ENCODE data around the gene CCDC149. TPM values are rescaled to one million over a fixed set of nuclear protein-coding genes. Genes with fewer than 3 reads are reported as not detected.

The CCDC149 gene
- total and polyA plus RNA-seq, 9 of the 15 experiments (the other 6 are each of a cell fraction or from before 2014, with no cell fraction given), result 0.04 to 0.18 TPM; not detected in 7

DNA sequence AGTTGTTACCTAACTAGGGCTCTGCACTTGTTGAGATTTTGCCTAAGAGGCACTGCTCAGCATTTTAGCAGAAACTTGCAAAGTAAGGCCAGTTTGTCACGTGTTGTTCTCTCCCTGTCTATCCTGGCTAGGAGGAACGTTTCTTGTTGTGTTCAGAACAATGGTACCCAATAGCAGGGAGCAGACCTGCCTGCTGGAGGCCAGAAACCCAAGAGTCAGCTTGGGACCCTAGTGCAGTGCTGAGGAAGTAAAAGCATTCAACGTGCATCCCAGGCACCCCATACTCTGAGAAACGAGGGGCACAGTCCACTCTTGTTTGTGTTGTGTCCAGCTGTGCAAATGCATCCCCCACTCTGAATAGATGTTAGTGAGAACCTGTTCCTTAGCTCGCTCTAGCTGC is 75.1 kb downstream of the CCDC149 start (continued):
- TF ChIP-seq, protein P1, sequence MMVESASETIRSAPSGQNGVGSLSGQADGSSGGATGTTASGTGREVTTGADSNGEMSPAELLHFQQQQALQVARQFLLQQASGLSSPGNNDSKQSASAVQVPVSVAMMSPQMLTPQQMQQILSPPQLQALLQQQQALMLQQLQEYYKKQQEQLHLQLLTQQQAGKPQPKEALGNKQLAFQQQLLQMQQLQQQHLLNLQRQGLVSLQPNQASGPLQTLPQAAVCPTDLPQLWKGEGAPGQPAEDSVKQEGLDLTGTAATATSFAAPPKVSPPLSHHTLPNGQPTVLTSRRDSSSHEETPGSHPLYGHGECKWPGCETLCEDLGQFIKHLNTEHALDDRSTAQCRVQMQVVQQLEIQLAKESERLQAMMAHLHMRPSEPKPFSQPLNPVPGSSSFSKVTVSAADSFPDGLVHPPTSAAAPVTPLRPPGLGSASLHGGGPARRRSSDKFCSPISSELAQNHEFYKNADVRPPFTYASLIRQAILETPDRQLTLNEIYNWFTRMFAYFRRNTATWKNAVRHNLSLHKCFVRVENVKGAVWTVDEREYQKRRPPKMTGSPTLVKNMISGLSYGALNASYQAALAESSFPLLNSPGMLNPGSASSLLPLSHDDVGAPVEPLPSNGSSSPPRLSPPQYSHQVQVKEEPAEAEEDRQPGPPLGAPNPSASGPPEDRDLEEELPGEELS (CRISPR knock-in tag; IDR thresholded peaks at IDR 0.05; ENCODE audit: borderline replicate concordance), result no peak
- TF ChIP-seq TAF15 (IDR thresholded peaks at IDR 0.05; ENCODE audit: low read depth, low read length), result no peak

DNA sequence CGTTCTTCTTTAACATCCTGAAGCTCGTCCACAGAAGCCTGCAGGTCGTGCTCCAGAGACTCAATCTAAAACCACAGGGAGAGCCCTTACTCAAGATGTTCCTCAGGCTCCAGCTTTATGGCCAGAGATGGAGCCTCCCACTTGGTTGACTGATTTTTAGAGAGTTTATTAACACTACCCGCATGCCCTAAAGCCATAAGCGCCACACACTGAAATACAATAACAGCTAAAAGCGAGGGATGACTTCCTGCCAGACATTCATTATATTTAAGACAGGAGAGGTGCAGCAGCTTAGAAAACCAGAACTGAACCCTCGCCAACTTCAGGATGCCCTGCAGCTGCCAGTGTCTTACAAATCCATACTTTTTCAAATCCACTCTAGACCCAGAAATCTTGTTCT is 75.5 kb downstream of the CCDC149 start:
- no peak for FAIRE-seq

More for the DNA sequence above, 75.5 kb downstream of the CCDC149 start:
- no peak for DNase-seq (ENCODE audit: extremely low read depth in 1 of 4, low spot score in 3 of 4)
- H3K4me2 ChIP-seq (ENCODE audit: insufficient read depth, low read length), result no peak overlapping the region
- no peak overlapping the region for H3K9ac ChIP-seq (ENCODE audit: insufficient read depth in 1 of 2, low read depth in 2 of 2, low read length in 2 of 2)
- 3% methylated on average over 7 of the region's 7 CpGs for WGBS (ENCODE audit: insufficient coverage, low coverage, missing lambda C conversion rate)
- no peaks in the 10 kb centered on the region for H3K9me3 ChIP-seq (replicated peaks; ENCODE audit: control insufficient read depth, insufficient read depth, low read depth, low read length)
- TF ChIP-seq NCOA1 (IDR thresholded peaks at IDR 0.05; ENCODE audit: low read depth), result no peak
- no peak for TF ChIP-seq ZNF23 (CRISPR knock-in tag; IDR thresholded peaks at IDR 0.05)
- no peak for TF ChIP-seq LCOR (CRISPR knock-in tag; IDR thresholded peaks at IDR 0.05)
- TF ChIP-seq, protein P2, sequence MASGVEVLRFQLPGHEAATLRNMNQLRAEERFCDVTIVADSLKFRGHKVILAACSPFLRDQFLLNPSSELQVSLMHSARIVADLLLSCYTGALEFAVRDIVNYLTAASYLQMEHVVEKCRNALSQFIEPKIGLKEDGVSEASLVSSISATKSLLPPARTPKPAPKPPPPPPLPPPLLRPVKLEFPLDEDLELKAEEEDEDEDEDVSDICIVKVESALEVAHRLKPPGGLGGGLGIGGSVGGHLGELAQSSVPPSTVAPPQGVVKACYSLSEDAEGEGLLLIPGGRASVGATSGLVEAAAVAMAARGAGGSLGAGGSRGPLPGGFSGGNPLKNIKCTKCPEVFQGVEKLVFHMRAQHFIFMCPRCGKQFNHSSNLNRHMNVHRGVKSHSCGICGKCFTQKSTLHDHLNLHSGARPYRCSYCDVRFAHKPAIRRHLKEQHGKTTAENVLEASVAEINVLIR (CRISPR knock-in tag; IDR thresholded peaks at IDR 0.05), result no peak
- TF ChIP-seq TAF1 (IDR thresholded peaks at IDR 0.05; ENCODE audit: control insufficient read depth, extremely low read depth, insufficient read depth, low read length, severe bottlenecking), result no peak
- no peak for TF ChIP-seq NR2C1 (IDR thresholded peaks at IDR 0.05)
- TF ChIP-seq NR2C1 (tag; IDR thresholded peaks at IDR 0.05), result no peak
- no peak for TF ChIP-seq POLR2B (IDR thresholded peaks at IDR 0.05; ENCODE audit: low read depth, partially characterized antibody)
- TF ChIP-seq RCOR1 (IDR thresholded peaks at IDR 0.05; ENCODE audit: borderline replicate concordance in 1 of 2, low read depth in 2 of 2, low read length in 2 of 2), result no peak
- TF ChIP-seq ZBTB17 (CRISPR knock-in tag; IDR thresholded peaks at IDR 0.05), result no peak
- no peak for TF ChIP-seq FOXM1 (IDR thresholded peaks at IDR 0.05; ENCODE audit: low read depth)
- no peak for TF ChIP-seq FOXM1 (CRISPR knock-in tag; IDR thresholded peaks at IDR 0.05; ENCODE audit: low read depth)
- TF ChIP-seq ZNF778 (CRISPR knock-in tag; IDR thresholded peaks at IDR 0.05), result no peak
- TF ChIP-seq XRCC5 (IDR thresholded peaks at IDR 0.05; ENCODE audit: low read depth, low read length), result no peak
- POLR2A ChIA-PET, result no interaction called here
- no peaks in the 10 kb centered on the region for H4K20me1 ChIP-seq (replicated peaks; ENCODE audit: control insufficient read depth, insufficient read depth, low read length)
- ATAC-seq, result no peak
- no peaks in the 10 kb centered on the region for H3K79me2 ChIP-seq (ENCODE audit: control insufficient read depth, insufficient read depth, low read length)
- no TSS peak for BruUV-seq (replicated peaks)
- CTCF ChIA-PET (ENCODE audit: low intra/inter-chr PET ratio), result no interaction called here
- no peak overlapping the region for H2AFZ ChIP-seq (ENCODE audit: low read depth, low read length)
- intact Hi-C loops (cut with micrococcal nuclease), result no loop called here
- H3K36me3 ChIP-seq (ENCODE audit: control insufficient read depth, insufficient read depth, low read length), result no peaks in the 10 kb centered on the region
- no peaks in the 10 kb centered on the region for H3K9me1 ChIP-seq (ENCODE audit: control insufficient read depth, insufficient read depth, low read length)
- H3K27ac ChIP-seq (ENCODE audit: extremely low read depth, low read depth, low read length), result no peak overlapping the region
- no peak overlapping the region for H3K4me3 ChIP-seq
- peaks cover 9 to 40% of the 10 kb centered on the region in 2 experiments for H3K27me3 ChIP-seq (ENCODE audit: control insufficient read depth in 2 of 2, insufficient read depth in 2 of 2, low read length in 2 of 2)
- in situ Hi-C loops (cut with MboI), result no loop called here
- H3K4me1 ChIP-seq (replicated peaks in 1 of 2; ENCODE audit: control insufficient read depth in 2 of 2, insufficient read depth in 2 of 2, low read length in 2 of 2), result no peaks in the 10 kb centered on the region
